GM12878 (cell line): ENCODE data around the gene CNTLN. TPM values are rescaled to one million over a fixed set of nuclear protein-coding genes. Genes with fewer than 3 reads are reported as not detected.

Experiments
- ATAC-seq: fragments of 200-7000 bp; cut with Tn5 transposase; 3 replicates; pipeline ENCODE4 v1.9.1; 2020; ENCODE audit warnings: mild to moderate bottlenecking, moderate library complexity
- BruUV-seq: library from RNA; stranded (reverse); fragments of 400-500 nt; replicated peaks from 2 replicates; lab custom pipeline; 2021; lab: Mats Ljungman, UMichigan
- CTCF ChIA-PET: fragments of 300-600 bp; sonication (Branson Sonifier 250); formaldehyde crosslinking; extraction: SDS; loops from one replicate; lab custom pipeline; 2021; ENCODE audit warnings: inconsistent platforms; lab: Yijun Ruan, JAX
- POLR2A ChIA-PET: fragments of 350-600 bp; formaldehyde crosslinking; extraction: SDS; loops from one replicate; lab custom pipeline; 2021; ENCODE audit warnings: inconsistent platforms; lab: Charles Lee
- RAD21 ChIA-PET: fragments of 300-600 bp; sonication (Branson Sonifier 250); formaldehyde crosslinking; loops from one replicate; lab custom pipeline; 2023; ENCODE audit warnings: antibody characterized with exemption; ENCODE audit not compliant: unreplicated experiment; lab: Charles Lee
- SMC1A ChIA-PET: fragments of 300-600 bp; sonication (Branson Sonifier 250); formaldehyde crosslinking; loops from one replicate; lab custom pipeline; 2023; ENCODE audit not compliant: unreplicated experiment, uncharacterized antibody; lab: Charles Lee
- DNase-seq: peaks from one replicate; pipeline ENCODE4 v3.0.0-alpha.2; 2011; ENCODE audit warnings: low read depth, low spot score
- FAIRE-seq: peaks from 3 replicates; lab custom pipeline; 2011; peaks lifted over from hg19 to GRCh38; lab: Jason Lieb, UNC
- H2AFZ ChIP-seq: 2 replicates; pipeline ENCODE4 v1.6.0; 2011; ENCODE audit warnings: low read depth, low read length, control low read depth; ENCODE audit not compliant: control insufficient read depth
- H3K27ac ChIP-seq: 2 replicates; pipeline ENCODE4 v1.5.1; 2011; ENCODE audit warnings: control low read depth; ENCODE audit not compliant: control insufficient read depth, insufficient read depth
- H3K27me3 ChIP-seq, 2 experiments: replicated peaks in 1 of 2; 2 replicates each; pipeline versions ENCODE4 v1.6.0 to v1.6.1; 2011; ENCODE audit warnings: low read length in 1 of 2; ENCODE audit not compliant: control insufficient read depth in 2 of 2, insufficient read depth in 2 of 2
- H3K36me3 ChIP-seq, 2 experiments: 2 replicates each; pipeline ENCODE4 v1.5.1; 2011; ENCODE audit warnings: low read length in 1 of 2; ENCODE audit not compliant: control insufficient read depth in 2 of 2, insufficient read depth in 2 of 2
- H3K4me1 ChIP-seq: 2 replicates; pipeline ENCODE4 v1.6.1; 2011; ENCODE audit warnings: mild to moderate bottlenecking, low read length, moderate library complexity, mixed read lengths; ENCODE audit not compliant: control insufficient read depth, insufficient read depth
- H3K4me2 ChIP-seq: 2 replicates; pipeline ENCODE4 v1.6.0; 2011; ENCODE audit warnings: control low read depth; ENCODE audit not compliant: control insufficient read depth, insufficient read depth
- H3K4me3 ChIP-seq: fragments of 200-600 bp; sonication (generic); 2 replicates; pipeline ENCODE4 v1.5.1; 2016
- H3K79me2 ChIP-seq: 2 replicates; pipeline ENCODE4 v1.6.0; 2011; ENCODE audit warnings: low read length; ENCODE audit not compliant: control insufficient read depth, insufficient read depth
- H3K9ac ChIP-seq: 2 replicates; pipeline ENCODE4 v1.8.0; 2011; ENCODE audit warnings: low read length, control low read depth, mixed read lengths; ENCODE audit not compliant: control insufficient read depth, insufficient read depth
- H3K9me3 ChIP-seq: replicated peaks from 3 replicates; pipeline ENCODE4 v1.5.1; 2011; ENCODE audit warnings: mild to moderate bottlenecking, low read length; ENCODE audit not compliant: control insufficient read depth, insufficient read depth
- H4K20me1 ChIP-seq: 2 replicates; pipeline ENCODE4 v1.6.0; 2011; ENCODE audit not compliant: control insufficient read depth, insufficient read depth
- ATF7 ChIP-seq: fragments of 450-650 bp; IDR thresholded peaks from 2 replicates; pipeline ENCODE4 v1.6.1; 2016; ENCODE audit warnings: low read depth, mild to moderate bottlenecking
- BACH1 ChIP-seq: fragments of 450-650 bp; IDR thresholded peaks from 2 replicates; pipeline ENCODE4 v1.6.1; 2017; ENCODE audit warnings: mild to moderate bottlenecking, borderline replicate concordance
- IKZF2 ChIP-seq, 2 experiments: fragments of 450-650 bp; IDR thresholded peaks; 2 replicates each; pipeline ENCODE4 v1.6.1; 2017; ENCODE audit warnings: mild to moderate bottlenecking in 2 of 2, moderate library complexity in 2 of 2
- MYC ChIP-seq: IDR thresholded peaks from 2 replicates; pipeline ENCODE4 v1.6.1; 2011; ENCODE audit warnings: mild to moderate bottlenecking, low read length, moderate library complexity, inconsistent platforms; ENCODE audit not compliant: insufficient read depth, insufficient replicate concordance, insufficient read length, severe bottlenecking
- NBN ChIP-seq: fragments of 450-650 bp; IDR thresholded peaks from 2 replicates; pipeline ENCODE4 v1.6.1; 2016
- NFYA ChIP-seq: IDR thresholded peaks from 2 replicates; pipeline ENCODE4 v1.6.1; 2011; ENCODE audit warnings: low read depth, mild to moderate bottlenecking, low read length, improper control_type of control experiment, borderline replicate concordance
- RELA ChIP-seq: fragments of 450-650 bp; IDR thresholded peaks from 2 replicates; pipeline ENCODE4 v1.8.0; 2014; ENCODE audit warnings: borderline replicate concordance; ENCODE audit not compliant: partially characterized antibody
- SMAD5 ChIP-seq: IDR thresholded peaks from 2 replicates; pipeline ENCODE4 v1.6.1; 2016; ENCODE audit warnings: antibody characterized with exemption, low read depth
- SPI1 ChIP-seq: IDR thresholded peaks from 2 replicates; pipeline ENCODE4 v1.6.1; 2011; ENCODE audit warnings: low read depth, mild to moderate bottlenecking, low read length, moderate library complexity, borderline replicate concordance; ENCODE audit not compliant: insufficient read depth
- ZSCAN29 ChIP-seq: fragments of 450-650 bp; IDR thresholded peaks from 2 replicates; pipeline ENCODE4 v1.6.1; 2017; ENCODE audit warnings: mild to moderate bottlenecking, moderate library complexity
- WGBS: methylation state at CpG from one replicate; pipeline ENCODE4 v1.1.6; 2016; ENCODE audit warnings: low lambda C conversion rate; ENCODE audit not compliant: insufficient replicate concordance, insufficient coverage; ENCODE audit errors: missing lambda C conversion rate; 5-methylcytosine and 5-hydroxymethylcytosine counted together
- in situ Hi-C: fragments of 300-500 bp; cut with MboI; formaldehyde crosslinking; loops from 9 replicates; pipeline ENCODE4 v1.14.3; 2018; ENCODE audit warnings: mixed read lengths
- intact Hi-C: fragments of 100-400 bp; cut with micrococcal nuclease; formaldehyde crosslinking; loops from one replicate; pipeline ENCODE4 v1.14.2; 2022; ENCODE audit not compliant: unreplicated experiment
- polyA plus RNA-seq, 11 experiments: library from polyadenylated mRNA; depleted of rRNA in 4 of 11; unstranded in 6 of 11; stranded (reverse) in 5 of 11; fragments of >200 nt; fragmentation: Nextera tagmentation in 4 of 11; fragmentation: Illumina TruSeq in 1 of 11; extraction: Ambion mirVana in 4 of 11; extraction: Trizol in 1 of 11; gene quantifications; 1 replicate in 1 of 11; 2 replicates in 10 of 11; pipeline versions ENCODE4 v1.2.1 to v1.2.3, GENCODE V29; 2011 to 2016; ENCODE audit warnings: inconsistent platforms in 2 of 11, missing spikeins in 2 of 11, low read depth in 1 of 11
- total RNA-seq, 4 experiments: library from RNA; depleted of rRNA in 3 of 4; stranded (reverse); fragments of >200 nt in 3 of 4; fragmentation: Illumina TruSeq in 1 of 4; extraction: Trizol in 1 of 4; gene quantifications; 2 replicates each; pipeline versions ENCODE4 v1.2.1 to v1.2.3, GENCODE V29; 2013 to 2021
- TF ChIP-seq, protein P1 (sequence below): fragments of 450-650 bp; IDR thresholded peaks from 2 replicates; pipeline ENCODE4 v1.6.1; 2017; ENCODE audit warnings: mild to moderate bottlenecking, moderate library complexity
- TF ChIP-seq, protein P2 (sequence below): IDR thresholded peaks from 2 replicates; pipeline ENCODE4 v1.6.1; 2012; ENCODE audit warnings: improper control_type of control experiment, low read depth, low read length; ENCODE audit not compliant: insufficient replicate concordance

Gene CNTLN
- total and polyA plus RNA-seq, 10 of the 15 experiments (the other 5 are each of a cell fraction or from before 2014, with no cell fraction given): 0.01 to 7.0 (median 0.03) TPM; not detected in 4

GRCh38 chr9:17477816-17478215 lies 343.0 kb downstream of the CNTLN start (continued):
- TF ChIP-seq, protein P1, sequence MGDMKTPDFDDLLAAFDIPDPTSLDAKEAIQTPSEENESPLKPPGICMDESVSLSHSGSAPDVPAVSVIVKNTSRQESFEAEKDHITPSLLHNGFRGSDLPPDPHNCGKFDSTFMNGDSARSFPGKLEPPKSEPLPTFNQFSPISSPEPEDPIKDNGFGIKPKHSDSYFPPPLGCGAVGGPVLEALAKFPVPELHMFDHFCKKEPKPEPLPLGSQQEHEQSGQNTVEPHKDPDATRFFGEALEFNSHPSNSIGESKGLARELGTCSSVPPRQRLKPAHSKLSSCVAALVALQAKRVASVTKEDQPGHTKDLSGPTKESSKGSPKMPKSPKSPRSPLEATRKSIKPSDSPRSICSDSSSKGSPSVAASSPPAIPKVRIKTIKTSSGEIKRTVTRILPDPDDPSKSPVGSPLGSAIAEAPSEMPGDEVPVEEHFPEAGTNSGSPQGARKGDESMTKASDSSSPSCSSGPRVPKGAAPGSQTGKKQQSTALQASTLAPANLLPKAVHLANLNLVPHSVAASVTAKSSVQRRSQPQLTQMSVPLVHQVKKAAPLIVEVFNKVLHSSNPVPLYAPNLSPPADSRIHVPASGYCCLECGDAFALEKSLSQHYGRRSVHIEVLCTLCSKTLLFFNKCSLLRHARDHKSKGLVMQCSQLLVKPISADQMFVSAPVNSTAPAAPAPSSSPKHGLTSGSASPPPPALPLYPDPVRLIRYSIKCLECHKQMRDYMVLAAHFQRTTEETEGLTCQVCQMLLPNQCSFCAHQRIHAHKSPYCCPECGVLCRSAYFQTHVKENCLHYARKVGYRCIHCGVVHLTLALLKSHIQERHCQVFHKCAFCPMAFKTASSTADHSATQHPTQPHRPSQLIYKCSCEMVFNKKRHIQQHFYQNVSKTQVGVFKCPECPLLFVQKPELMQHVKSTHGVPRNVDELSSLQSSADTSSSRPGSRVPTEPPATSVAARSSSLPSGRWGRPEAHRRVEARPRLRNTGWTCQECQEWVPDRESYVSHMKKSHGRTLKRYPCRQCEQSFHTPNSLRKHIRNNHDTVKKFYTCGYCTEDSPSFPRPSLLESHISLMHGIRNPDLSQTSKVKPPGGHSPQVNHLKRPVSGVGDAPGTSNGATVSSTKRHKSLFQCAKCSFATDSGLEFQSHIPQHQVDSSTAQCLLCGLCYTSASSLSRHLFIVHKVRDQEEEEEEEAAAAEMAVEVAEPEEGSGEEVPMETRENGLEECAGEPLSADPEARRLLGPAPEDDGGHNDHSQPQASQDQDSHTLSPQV: no peak
- TF ChIP-seq RELA (no peak), SPI1 (no peak), ATF7 (no peak), NFYA (no peak)

GRCh38 chr9:17480966-17481365 lies 346.1 kb downstream of the CNTLN start:
- Histone ChIP-seq H3K9me3 (no peaks in the 10 kb centered on the region), H3K27me3 (no peaks in the 10 kb centered on the region), H3K79me2 (no peaks in the 10 kb centered on the region), H3K9ac (no peak overlapping the region), H3K36me3 (no peaks in the 10 kb centered on the region), H3K4me1 (no peaks in the 10 kb centered on the region), H3K4me2 (no peak overlapping the region), H2AFZ (no peak overlapping the region), H3K4me3 (no peak overlapping the region), H3K27ac (no peak overlapping the region), H4K20me1 (no peaks in the 10 kb centered on the region)
- WGBS: 43% methylated on average over 4 of the region's 4 CpGs
- POLR2A ChIA-PET: interaction anchor here (0.6 kb wide), 1 partner anchor 503 kb away, joined by 4 read pairs; no protein-coding TSS in a partner anchor
- RAD21 ChIA-PET: no interaction called here
- CTCF ChIA-PET: no interaction called here
- in situ Hi-C loops (no loop called here), intact Hi-C loops (no loop called here)
- SMC1A ChIA-PET: no interaction called here
- DNase-seq (no peak), FAIRE-seq (no peak), ATAC-seq (no peak)
- no TSS peak for BruUV-seq
- TF ChIP-seq MYC (no peak), IKZF2 (IDR thresholded peaks at IDR 0.05) (no peak), BACH1 (no peak), ZSCAN29 (no peak), NBN (no peak), SMAD5 (no peak)
- TF ChIP-seq, protein P2, sequence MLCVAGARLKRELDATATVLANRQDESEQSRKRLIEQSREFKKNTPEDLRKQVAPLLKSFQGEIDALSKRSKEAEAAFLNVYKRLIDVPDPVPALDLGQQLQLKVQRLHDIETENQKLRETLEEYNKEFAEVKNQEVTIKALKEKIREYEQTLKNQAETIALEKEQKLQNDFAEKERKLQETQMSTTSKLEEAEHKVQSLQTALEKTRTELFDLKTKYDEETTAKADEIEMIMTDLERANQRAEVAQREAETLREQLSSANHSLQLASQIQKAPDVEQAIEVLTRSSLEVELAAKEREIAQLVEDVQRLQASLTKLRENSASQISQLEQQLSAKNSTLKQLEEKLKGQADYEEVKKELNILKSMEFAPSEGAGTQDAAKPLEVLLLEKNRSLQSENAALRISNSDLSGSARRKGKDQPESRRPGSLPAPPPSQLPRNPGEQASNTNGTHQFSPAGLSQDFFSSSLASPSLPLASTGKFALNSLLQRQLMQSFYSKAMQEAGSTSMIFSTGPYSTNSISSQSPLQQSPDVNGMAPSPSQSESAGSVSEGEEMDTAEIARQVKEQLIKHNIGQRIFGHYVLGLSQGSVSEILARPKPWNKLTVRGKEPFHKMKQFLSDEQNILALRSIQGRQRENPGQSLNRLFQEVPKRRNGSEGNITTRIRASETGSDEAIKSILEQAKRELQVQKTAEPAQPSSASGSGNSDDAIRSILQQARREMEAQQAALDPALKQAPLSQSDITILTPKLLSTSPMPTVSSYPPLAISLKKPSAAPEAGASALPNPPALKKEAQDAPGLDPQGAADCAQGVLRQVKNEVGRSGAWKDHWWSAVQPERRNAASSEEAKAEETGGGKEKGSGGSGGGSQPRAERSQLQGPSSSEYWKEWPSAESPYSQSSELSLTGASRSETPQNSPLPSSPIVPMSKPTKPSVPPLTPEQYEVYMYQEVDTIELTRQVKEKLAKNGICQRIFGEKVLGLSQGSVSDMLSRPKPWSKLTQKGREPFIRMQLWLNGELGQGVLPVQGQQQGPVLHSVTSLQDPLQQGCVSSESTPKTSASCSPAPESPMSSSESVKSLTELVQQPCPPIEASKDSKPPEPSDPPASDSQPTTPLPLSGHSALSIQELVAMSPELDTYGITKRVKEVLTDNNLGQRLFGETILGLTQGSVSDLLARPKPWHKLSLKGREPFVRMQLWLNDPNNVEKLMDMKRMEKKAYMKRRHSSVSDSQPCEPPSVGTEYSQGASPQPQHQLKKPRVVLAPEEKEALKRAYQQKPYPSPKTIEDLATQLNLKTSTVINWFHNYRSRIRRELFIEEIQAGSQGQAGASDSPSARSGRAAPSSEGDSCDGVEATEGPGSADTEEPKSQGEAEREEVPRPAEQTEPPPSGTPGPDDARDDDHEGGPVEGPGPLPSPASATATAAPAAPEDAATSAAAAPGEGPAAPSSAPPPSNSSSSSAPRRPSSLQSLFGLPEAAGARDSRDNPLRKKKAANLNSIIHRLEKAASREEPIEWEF: no peak
